K562 (cell line): ENCODE results near the gene KAZN. TPM values are rescaled to one million over a fixed set of nuclear protein-coding genes. Genes with fewer than 3 reads are reported as not detected.

Experiments
- ATAC-seq: fragments of 200-7000 bp; cut with Tn5 transposase; 3 replicates; pipeline ENCODE4 v1.9.1; 2020; ENCODE audit warnings: moderate library complexity
- BruUV-seq: library from RNA; stranded (reverse); fragments of 400-500 nt; replicated peaks from 2 replicates; lab custom pipeline; 2021; lab: Mats Ljungman, UMichigan
- CTCF ChIA-PET: fragments of 300-600 bp; formaldehyde crosslinking; extraction: SDS; loops from one replicate; lab custom pipeline; 2021; ENCODE audit warnings: low intra/inter-chr PET ratio; lab: Yijun Ruan, JAX
- POLR2A ChIA-PET: fragments of 300-600, 350-650 bp; sonication (Branson Sonifier 250); formaldehyde crosslinking; extraction: SDS; loops from one replicate; lab custom pipeline; 2021; ENCODE audit warnings: antibody characterized with exemption, inconsistent platforms; lab: Yijun Ruan, JAX
- DNase-seq, 4 experiments: peaks; one replicate each; pipeline versions ENCODE4 v3.0.0 to v3.0.0-alpha.2; 2011 to 2018; ENCODE audit warnings: low spot score in 3 of 4, mixed read lengths in 3 of 4; ENCODE audit errors: extremely low read depth in 1 of 4
- FAIRE-seq: peaks from 2 replicates; lab custom pipeline; 2011; peaks lifted over from hg19 to GRCh38; lab: Jason Lieb, UNC
- H2AFZ ChIP-seq: 2 replicates; pipeline ENCODE4 v1.6.0; 2011; ENCODE audit warnings: low read depth, low read length, control low read depth, inconsistent platforms
- H3K27ac ChIP-seq: fragments of 200-600 bp; 3 replicates; pipeline ENCODE4 v1.8.0; 2011; ENCODE audit warnings: low read depth, mild to moderate bottlenecking, control low read depth, inconsistent platforms, low read length, moderate library complexity, mixed read lengths; ENCODE audit errors: extremely low read depth
- H3K27me3 ChIP-seq, 2 experiments: fragments of 300-600 bp in 1 of 2; 2 replicates in 1 of 2; 3 replicates in 1 of 2; pipeline versions ENCODE4 v1.6.0 to v1.8.0; 2011; ENCODE audit warnings: inconsistent platforms in 2 of 2, low read length in 2 of 2, mild to moderate bottlenecking in 1 of 2, mixed read lengths in 1 of 2, moderate library complexity in 1 of 2; ENCODE audit not compliant: control insufficient read depth in 2 of 2, insufficient read depth in 2 of 2
- H3K36me3 ChIP-seq: fragments of 300-600 bp; 3 replicates; pipeline ENCODE4 v1.8.0; 2011; ENCODE audit warnings: mild to moderate bottlenecking, low read length, inconsistent platforms; ENCODE audit not compliant: control insufficient read depth, insufficient read depth
- H3K4me1 ChIP-seq, 2 experiments: fragments of 200-600 bp in 1 of 2; replicated peaks in 1 of 2; 2 replicates in 1 of 2; 3 replicates in 1 of 2; pipeline versions ENCODE4 v1.5.1 to v1.8.0; 2011; ENCODE audit warnings: inconsistent platforms in 2 of 2, low read length in 2 of 2, mild to moderate bottlenecking in 1 of 2, mixed read lengths in 1 of 2, moderate library complexity in 1 of 2; ENCODE audit not compliant: control insufficient read depth in 2 of 2, insufficient read depth in 2 of 2
- H3K4me2 ChIP-seq: 2 replicates; pipeline ENCODE4 v1.6.1; 2011; ENCODE audit warnings: low read length, control low read depth, inconsistent platforms, mixed read lengths; ENCODE audit not compliant: insufficient read depth
- H3K4me3 ChIP-seq: fragments of 200-600 bp; sonication (generic), shearing (Covaris generic); 2 replicates; pipeline ENCODE4 v1.5.1; 2016; ENCODE audit warnings: control low read depth, inconsistent platforms
- H3K79me2 ChIP-seq: fragments of 200-600 bp; 3 replicates; pipeline ENCODE4 v1.8.0; 2011; ENCODE audit warnings: low read length, inconsistent platforms; ENCODE audit not compliant: control insufficient read depth, insufficient read depth
- H3K9ac ChIP-seq, 2 experiments: 2 replicates each; pipeline versions ENCODE4 v1.6.0 to v1.6.1; 2011; ENCODE audit warnings: low read depth in 2 of 2, low read length in 2 of 2, control low read depth in 1 of 2, inconsistent platforms in 1 of 2, mild to moderate bottlenecking in 1 of 2, mixed read lengths in 1 of 2; ENCODE audit not compliant: insufficient read depth in 1 of 2
- H3K9me1 ChIP-seq: one replicate; pipeline ENCODE4 v1.6.0; 2011; ENCODE audit warnings: inconsistent platforms, mild to moderate bottlenecking, low read length, moderate library complexity; ENCODE audit not compliant: control insufficient read depth, insufficient read depth
- H3K9me3 ChIP-seq: replicated peaks from 2 replicates; pipeline ENCODE4 v1.5.1; 2011; ENCODE audit warnings: low read depth, low read length, inconsistent platforms; ENCODE audit not compliant: control insufficient read depth, insufficient read depth
- H4K20me1 ChIP-seq: replicated peaks from 2 replicates; pipeline ENCODE4 v1.6.1; 2011; ENCODE audit warnings: low read length, inconsistent platforms, mixed read lengths; ENCODE audit not compliant: control insufficient read depth, insufficient read depth
- EHMT2 ChIP-seq: fragments of 450-650 bp; IDR thresholded peaks from 2 replicates; pipeline ENCODE4 v1.6.1; 2018; ENCODE audit warnings: antibody characterized with exemption
- FOXP1 ChIP-seq: sonication (generic); formaldehyde crosslinking; IDR thresholded peaks from 2 replicates; pipeline ENCODE4 v1.8.0; 2022; ENCODE audit warnings: mild to moderate bottlenecking, missing genetic modification reagents
- NUFIP1 ChIP-seq: fragments of 450-650 bp; IDR thresholded peaks from 2 replicates; pipeline ENCODE4 v1.6.1; 2018; ENCODE audit not compliant: partially characterized antibody
- PPARD ChIP-seq: fragments of 250-450 bp; sonication (Bioruptor Pico); IDR thresholded peaks from 2 replicates; pipeline ENCODE4 v1.8.0; 2022; ENCODE audit warnings: inconsistent platforms, mild to moderate bottlenecking, moderate library complexity
- RAD51 ChIP-seq: fragments of 450-650 bp; IDR thresholded peaks from 2 replicates; pipeline ENCODE4 v1.7.1; 2016; ENCODE audit warnings: low read depth, mild to moderate bottlenecking, borderline replicate concordance
- RBM14 ChIP-seq: fragments of 200-400 bp; formaldehyde crosslinking; IDR thresholded peaks from 2 replicates; pipeline ENCODE4 v1.6.1; 2018; ENCODE audit warnings: low read depth, mild to moderate bottlenecking, low read length, moderate library complexity, borderline replicate concordance; ENCODE audit not compliant: insufficient read depth
- SIRT6 ChIP-seq: IDR thresholded peaks from one replicate; pipeline ENCODE4 v1.6.1; 2012; ENCODE audit warnings: low read depth, mild to moderate bottlenecking, control low read depth, inconsistent platforms, low read length, moderate library complexity
- ZNF507 ChIP-seq: conservative IDR thresholded peaks from 2 replicates; pipeline ENCODE4 v1.6.1; 2017; ENCODE audit warnings: missing genetic modification characterization, missing compliant biosample characterization
- ZNF586 ChIP-seq: fragments of 450-650 bp; formaldehyde crosslinking; conservative IDR thresholded peaks from 2 replicates; pipeline ENCODE4 v1.4.0; 2020; ENCODE audit warnings: mild to moderate bottlenecking, moderate library complexity
- WGBS: fragments of 100-300 bp; shearing (Covaris generic); methylation state at CpG from one replicate; pipeline ENCODE4 v1.1.6; 2016; ENCODE audit warnings: low coverage, mixed read lengths; ENCODE audit not compliant: insufficient coverage; ENCODE audit errors: missing lambda C conversion rate; 5-methylcytosine and 5-hydroxymethylcytosine counted together
- in situ Hi-C: fragments of 300-500 bp; cut with MboI; formaldehyde crosslinking; loops from 4 replicates; pipeline ENCODE4 v1.15.0; 2018; ENCODE audit warnings: inconsistent platforms, mixed read lengths
- intact Hi-C: fragments of 100-400 bp; cut with micrococcal nuclease; formaldehyde crosslinking; loops from 2 replicates; pipeline ENCODE4 v1.14.2; 2022
- polyA plus RNA-seq, 8 experiments: library from polyadenylated mRNA; depleted of rRNA in 4 of 8; stranded (reverse) in 5 of 8; unstranded in 3 of 8; fragments of >200 nt; fragmentation: Nextera tagmentation in 2 of 8; fragmentation: Illumina TruSeq in 1 of 8; extraction: Ambion mirVana in 2 of 8; extraction: Trizol in 1 of 8; gene quantifications; 2 replicates each; pipeline versions ENCODE4 v1.2.1 to v1.2.3, GENCODE V29; 2011 to 2014; ENCODE audit warnings: inconsistent platforms in 1 of 8, missing spikeins in 1 of 8
- total RNA-seq, 7 experiments: library from RNA; depleted of rRNA in 6 of 7; stranded (reverse); fragments of >200 nt in 6 of 7; fragmentation: Illumina TruSeq in 2 of 7; extraction: Trizol in 2 of 7; gene quantifications; 2 replicates each; pipeline versions ENCODE4 v1.2.1 to v1.2.3, GENCODE V29; 2011 to 2021; ENCODE audit warnings: low replicate concordance in 1 of 7
- TF ChIP-seq, protein P1 (sequence below): sonication (generic); formaldehyde crosslinking; IDR thresholded peaks from 2 replicates; pipeline ENCODE4 v1.4.0; 2020; ENCODE audit warnings: mild to moderate bottlenecking, missing genetic modification reagents

Gene KAZN
- total and polyA plus RNA-seq, 9 of the 15 experiments (the other 6 are each of a cell fraction or from before 2014, with no cell fraction given): 2.1 to 21.6 (median 5.4) TPM

- no peak overlapping the region for H3K4me3 ChIP-seq
- no peaks in the 10 kb centered on the region for H3K36me3 ChIP-seq
- ATAC-seq: no peak
- TF ChIP-seq ZNF586 (no peak), PPARD (CRISPR knock-in tag) (no peak), ZNF507 (no peak), RBM14 (no peak), SIRT6 (no peak), RAD51 (no peak), NUFIP1 (no peak), EHMT2 (no peak), FOXP1 (CRISPR knock-in tag) (no peak)
- TF ChIP-seq, protein P1, sequence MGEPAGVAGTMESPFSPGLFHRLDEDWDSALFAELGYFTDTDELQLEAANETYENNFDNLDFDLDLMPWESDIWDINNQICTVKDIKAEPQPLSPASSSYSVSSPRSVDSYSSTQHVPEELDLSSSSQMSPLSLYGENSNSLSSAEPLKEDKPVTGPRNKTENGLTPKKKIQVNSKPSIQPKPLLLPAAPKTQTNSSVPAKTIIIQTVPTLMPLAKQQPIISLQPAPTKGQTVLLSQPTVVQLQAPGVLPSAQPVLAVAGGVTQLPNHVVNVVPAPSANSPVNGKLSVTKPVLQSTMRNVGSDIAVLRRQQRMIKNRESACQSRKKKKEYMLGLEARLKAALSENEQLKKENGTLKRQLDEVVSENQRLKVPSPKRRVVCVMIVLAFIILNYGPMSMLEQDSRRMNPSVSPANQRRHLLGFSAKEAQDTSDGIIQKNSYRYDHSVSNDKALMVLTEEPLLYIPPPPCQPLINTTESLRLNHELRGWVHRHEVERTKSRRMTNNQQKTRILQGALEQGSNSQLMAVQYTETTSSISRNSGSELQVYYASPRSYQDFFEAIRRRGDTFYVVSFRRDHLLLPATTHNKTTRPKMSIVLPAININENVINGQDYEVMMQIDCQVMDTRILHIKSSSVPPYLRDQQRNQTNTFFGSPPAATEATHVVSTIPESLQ (CRISPR knock-in tag): no peak
- H3K9me1 ChIP-seq: no peaks in the 10 kb centered on the region
- CTCF ChIA-PET: no interaction called here
- POLR2A ChIA-PET: interaction anchor here (1.2 to 3.6 kb wide), 2 partner anchors 10 to 13 kb away, joined by 4 to 17 read pairs; no protein-coding TSS in a partner anchor
- DNase-seq: no peak
- peaks cover 15 to 57% of the 10 kb centered on the region in 2 experiments for H3K27me3 ChIP-seq
- no peak overlapping the region for H2AFZ ChIP-seq
- WGBS: 27% methylated on average over 11 of the region's 11 CpGs
- H3K79me2 ChIP-seq: no peaks in the 10 kb centered on the region
- 0 out of 4 replicates have a peak overlapping the region, but pooled peaks of 1 of the 2 experiments have one; percentile 39 for H3K9ac ChIP-seq
- H3K4me2 ChIP-seq: no peak overlapping the region
- H3K27ac ChIP-seq: no peak overlapping the region
- 0 out of 5 replicates have a peak, but pooled peaks cover 0 to 3% of the 10 kb centered on the region in 2 experiments for H3K4me1 ChIP-seq
- BruUV-seq: no TSS peak
- in situ Hi-C loops: no loop called here
- FAIRE-seq: no peak
- intact Hi-C loops: no loop called here
- no peaks in the 10 kb centered on the region for H3K9me3 ChIP-seq
- no peaks in the 10 kb centered on the region for H4K20me1 ChIP-seq
These were observed 296.5 kb downstream of the KAZN start for GRCh38 chr1:14894811-14895560.
